PC-9 (cell line): Measurements from ENCODE around the gene GLT8D1. TPM values are rescaled to one million over a fixed set of nuclear protein-coding genes. Genes with fewer than 3 reads are reported as not detected.

ENCODE experiments used
- BruUV-seq: library from RNA; stranded (reverse); fragments of 400-500 nt; replicated peaks from 2 replicates; lab custom pipeline; 2021; lab: Mats Ljungman, UMichigan
- CTCF ChIA-PET: fragments of 300-600 bp; sonication (Branson Sonifier 250); formaldehyde crosslinking; loops from one replicate; lab custom pipeline; 2022; ENCODE audit warnings: antibody characterized with exemption; lab: Charles Lee
- POLR2A ChIA-PET: fragments of 300-600 bp; sonication (Branson Sonifier 250); formaldehyde crosslinking; loops from one replicate; lab custom pipeline; 2022; ENCODE audit warnings: antibody characterized with exemption; ENCODE audit not compliant: unreplicated experiment; lab: Charles Lee
- DNase-seq, 2 experiments: peaks; one replicate each; pipeline versions ENCODE4 v3.0.0 to v3.0.0-alpha.2; 2015 to 2022; ENCODE audit warnings: mixed read lengths in 1 of 2
- H2AFZ ChIP-seq: fragments of 200-600 bp; sonication (generic); 2 replicates; pipeline ENCODE4 v1.8.1; 2017; ENCODE audit warnings: antibody characterized with exemption
- H3F3A ChIP-seq: fragments of 200-600 bp; sonication (generic); 2 replicates; pipeline ENCODE4 v1.8.1; 2017; ENCODE audit warnings: antibody characterized with exemption, mild to moderate bottlenecking, low read depth; ENCODE audit not compliant: insufficient read depth
- H3K27ac ChIP-seq: fragments of 200-600 bp; sonication (generic); 2 replicates; pipeline ENCODE4 v1.6.1; 2016; ENCODE audit warnings: mixed run types
- H3K27me3 ChIP-seq: fragments of 200-600 bp; sonication (generic); 2 replicates; pipeline ENCODE4 v1.6.1; 2016; ENCODE audit warnings: low read depth, mixed run types; ENCODE audit not compliant: insufficient read depth
- H3K36me3 ChIP-seq: fragments of 200-600 bp; sonication (generic); 2 replicates; pipeline ENCODE4 v1.6.1; 2016; ENCODE audit warnings: low read depth, mixed run types
- H3K4me1 ChIP-seq: fragments of 200-600 bp; sonication (generic); replicated peaks from 2 replicates; pipeline ENCODE4 v1.6.1; 2016; ENCODE audit warnings: mixed run types; ENCODE audit not compliant: insufficient read depth
- H3K4me2 ChIP-seq: fragments of 200-600 bp; sonication (generic); 2 replicates; pipeline ENCODE4 v1.6.1; 2017; ENCODE audit warnings: mixed run types
- H3K4me3 ChIP-seq: fragments of 200-600 bp; sonication (generic); 2 replicates; pipeline ENCODE4 v1.6.1; 2016; ENCODE audit warnings: mixed run types
- H3K79me2 ChIP-seq: fragments of 200-600 bp; sonication (generic); 2 replicates; pipeline ENCODE4 v1.6.1; 2017; ENCODE audit warnings: low read depth, mixed run types
- H3K9me2 ChIP-seq: fragments of 200-600 bp; sonication (generic); 2 replicates; pipeline ENCODE4 v1.8.1; 2017; ENCODE audit warnings: mild to moderate bottlenecking; ENCODE audit not compliant: insufficient read depth
- H3K9me3 ChIP-seq: fragments of 200-600 bp; sonication (generic); 2 replicates; pipeline ENCODE4 v1.8.1; 2016; ENCODE audit warnings: low read depth; ENCODE audit not compliant: insufficient read depth
- H4K20me1 ChIP-seq: fragments of 200-600 bp; sonication (generic); 2 replicates; pipeline ENCODE4 v1.8.1; 2017; ENCODE audit not compliant: insufficient read depth
- CTCF ChIP-seq: fragments of 200-600 bp; sonication (generic); conservative IDR thresholded peaks from 2 replicates; pipeline ENCODE4 v1.6.1; 2017; ENCODE audit warnings: mixed run types, antibody characterized with exemption, mild to moderate bottlenecking, moderate library complexity
- EZH2 ChIP-seq: fragments of 200-600 bp; sonication (generic); IDR thresholded peaks from 2 replicates; pipeline ENCODE4 v1.8.0; 2017; ENCODE audit warnings: antibody characterized with exemption, low read depth
- intact Hi-C: fragments of 100-400 bp; cut with micrococcal nuclease; formaldehyde crosslinking; loops from one replicate; pipeline ENCODE4 v1.10.0; 2022; ENCODE audit not compliant: unreplicated experiment
- total RNA-seq: library from RNA; stranded (reverse); gene quantifications from 2 replicates; pipeline ENCODE4 v1.2.3, GENCODE V29; 2021

Gene GLT8D1
- total RNA-seq, 1 experiment from 2014 or later = 48.6 TPM

GRCh38 chr3:52689151-52689550 lies 16.4 kb downstream of the GLT8D1 start:
- Histone ChIP-seq H3K27me3 (no peaks in the 10 kb centered on the region), H2AFZ (no peak overlapping the region), H3K4me3 (no peak overlapping the region), H3K36me3 (peaks cover 68% of the 10 kb centered on the region), H3K4me2 (peak overlapping the region; percentile 100; the same call in 1 of the 2 replicates), H3K4me1 (peaks cover 31% of the 10 kb centered on the region), H4K20me1 (peaks cover 50% of the 10 kb centered on the region), H3K9me3 (no peaks in the 10 kb centered on the region), H3K79me2 (peaks cover 65% of the 10 kb centered on the region), H3F3A (peaks cover 79% of the 10 kb centered on the region), H3K27ac (peak overlapping the region; percentile 60; the same call in 1 of the 2 replicates), H3K9me2 (no peaks in the 10 kb centered on the region)
- DNase-seq = no peak
- BruUV-seq = no TSS peak
- intact Hi-C loops = no loop called here
- TF ChIP-seq EZH2 (no peak), CTCF (no peak)
- CTCF ChIA-PET = no interaction called here
- POLR2A ChIA-PET = interaction anchor here (0.6 kb wide), 1 partner anchor 146 kb away, joined by 10 read pairs; no protein-coding TSS in a partner anchor

- no peaks in the 10 kb centered on the region for H3K9me3 ChIP-seq
- H3K4me2 ChIP-seq = peak overlapping the region; percentile 100
- H4K20me1 ChIP-seq = peaks cover 43% of the 10 kb centered on the region
- H3K27ac ChIP-seq = peak overlapping the region; percentile 60
- no peaks in the 10 kb centered on the region for H3K27me3 ChIP-seq
- H3K9me2 ChIP-seq = no peaks in the 10 kb centered on the region
- peaks cover 69% of the 10 kb centered on the region for H3K79me2 ChIP-seq
- no TSS peak for BruUV-seq
- H3K36me3 ChIP-seq = peaks cover 60% of the 10 kb centered on the region
- intact Hi-C loops = no loop called here
- H3K4me3 ChIP-seq = no peak overlapping the region; the same call in 1 of the 2 replicates
- peaks cover 70% of the 10 kb centered on the region for H3F3A ChIP-seq
- DNase-seq = peak in 1 of 2 experiments; percentile 62
- H3K4me1 ChIP-seq = peaks cover 35% of the 10 kb centered on the region
- CTCF ChIA-PET = no interaction called here
- POLR2A ChIA-PET = no interaction called here
- TF ChIP-seq CTCF (no peak), EZH2 (no peak)
- H2AFZ ChIP-seq = no peak overlapping the region
These were observed 17.3 kb downstream of the GLT8D1 start for GRCh38 chr3:52688266-52688665.

- peaks cover 45% of the 10 kb centered on the region for H3K4me1 ChIP-seq
- H3K4me3 ChIP-seq = peak within 1 kb of the TSS; percentile 96
- H4K20me1 ChIP-seq = peaks cover 34% of the 10 kb centered on the region
- peaks cover 49% of the 10 kb centered on the region for H3K36me3 ChIP-seq
- POLR2A ChIA-PET = interaction anchor here (0.5 to 0.6 kb wide), 3 partner anchors 10 to 49 kb away, joined by 3 to 8 read pairs (median 8); no protein-coding TSS in a partner anchor
- CTCF ChIA-PET = interaction anchor here (0.6 kb wide), 1 partner anchor 297 kb away, joined by 5 read pairs; no protein-coding TSS in a partner anchor
- TF ChIP-seq EZH2 = no peak
- no peak for TF ChIP-seq CTCF
- peak within 1 kb of the TSS; percentile 100 for H3K4me2 ChIP-seq
- peak within 1 kb of the TSS; percentile 60 for H3K27ac ChIP-seq
- no peaks in the 10 kb centered on the region; the same call in 1 of the 2 replicates for H3K9me3 ChIP-seq
- no peaks in the 10 kb centered on the region for H3K27me3 ChIP-seq
- BruUV-seq = TSS peak; percentile 43
- intact Hi-C loops = no loop called here
- peaks cover 58% of the 10 kb centered on the region for H3F3A ChIP-seq
- peak; percentile 84 to 91 for DNase-seq
- H2AFZ ChIP-seq = peak within 1 kb of the TSS; percentile 72
- no peaks in the 10 kb centered on the region for H3K9me2 ChIP-seq
- peaks cover 88% of the 10 kb centered on the region for H3K79me2 ChIP-seq
These were observed 19.6 kb downstream of the GLT8D1 start, which contains the start of the genes GNL3 and PBRM1 for GRCh38 chr3:52685709-52686691. Gene GNL3, plus strand, starts transcription at chr3:52686032. Its CDS starts 61 bp downstream, at chr3:52686093. Gene PBRM1, minus strand, starts transcription at chr3:52685913.
